HepG2 (cell line): Measurements from ENCODE around the gene ZNF616. TPM values are rescaled to one million over a fixed set of nuclear protein-coding genes. Genes with fewer than 3 reads are reported as not detected.

ENCODE experiments used
- BCL6 ChIP-seq: IDR thresholded peaks from 2 replicates; pipeline ENCODE4 v1.6.1; 2016; ENCODE audit warnings: missing genetic modification reagents, missing compliant biosample characterization
- BORCS8-MEF2B ChIP-seq: sonication (generic); formaldehyde crosslinking; IDR thresholded peaks from 2 replicates; pipeline ENCODE4 v1.8.0; 2022; ENCODE audit warnings: mild to moderate bottlenecking, missing genetic modification reagents
- FOXP1 ChIP-seq, 2 experiments: fragments of 450-650 bp in 1 of 2; IDR thresholded peaks; 2 replicates each; pipeline ENCODE4 v1.6.1; 2017 to 2018; ENCODE audit warnings: antibody characterized with exemption in 1 of 2
- KLF13 ChIP-seq: sonication (generic); formaldehyde crosslinking; IDR thresholded peaks from 2 replicates; pipeline ENCODE4 v1.4.0; 2020; ENCODE audit warnings: mild to moderate bottlenecking, missing genetic modification reagents
- MEF2D ChIP-seq: sonication (generic); formaldehyde crosslinking; IDR thresholded peaks from 2 replicates; pipeline ENCODE4 v1.5.1; 2020; ENCODE audit warnings: mild to moderate bottlenecking, missing genetic modification reagents
- RARG ChIP-seq: sonication (generic); formaldehyde crosslinking; IDR thresholded peaks from 2 replicates; pipeline ENCODE4 v1.4.0; 2020; ENCODE audit warnings: low read depth, mild to moderate bottlenecking, missing genetic modification reagents
- RBFOX2 ChIP-seq: fragments of 200-400 bp; formaldehyde crosslinking; IDR thresholded peaks from 2 replicates; pipeline ENCODE4 v1.6.1; 2017; ENCODE audit warnings: low read depth, mild to moderate bottlenecking, low read length
- SNAPC2 ChIP-seq: sonication (generic); formaldehyde crosslinking; IDR thresholded peaks from 2 replicates; pipeline ENCODE4 v1.8.1; 2022; ENCODE audit warnings: mild to moderate bottlenecking, missing genetic modification reagents
- TOPORS ChIP-seq: sonication (generic); formaldehyde crosslinking; IDR thresholded peaks from 2 replicates; pipeline ENCODE4 v1.8.0; 2023; ENCODE audit warnings: mild to moderate bottlenecking, missing genetic modification reagents
- XRCC5 ChIP-seq: fragments of 200-400 bp; formaldehyde crosslinking; optimal IDR thresholded peaks from 2 replicates; pipeline ENCODE3; 2017; ENCODE audit warnings: mild to moderate bottlenecking, low read length
- ZBTB38 ChIP-seq: sonication (generic); formaldehyde crosslinking; IDR thresholded peaks from 2 replicates; pipeline ENCODE4 v1.5.1; 2020; ENCODE audit warnings: mild to moderate bottlenecking, missing genetic modification reagents
- ZFAT ChIP-seq: sonication (generic); formaldehyde crosslinking; conservative IDR thresholded peaks from 2 replicates; pipeline ENCODE4 v1.8.1; 2023; ENCODE audit warnings: missing genetic modification reagents, inconsistent platforms
- ZNF160 ChIP-seq: sonication (generic); formaldehyde crosslinking; IDR thresholded peaks from 2 replicates; pipeline ENCODE4 v1.8.0; 2022; ENCODE audit warnings: mild to moderate bottlenecking, inconsistent platforms, missing genetic modification reagents
- ZNF329 ChIP-seq: sonication (generic); formaldehyde crosslinking; IDR thresholded peaks from 2 replicates; pipeline ENCODE4 v1.9.0; 2021; ENCODE audit warnings: low read depth, mild to moderate bottlenecking, missing genetic modification reagents
- ZNF557 ChIP-seq: sonication (generic); formaldehyde crosslinking; IDR thresholded peaks from 2 replicates; pipeline ENCODE4 v1.4.0; 2020; ENCODE audit warnings: missing genetic modification reagents
- ZNF737 ChIP-seq: sonication (generic); formaldehyde crosslinking; IDR thresholded peaks from 2 replicates; pipeline ENCODE4 v1.5.0; 2020; ENCODE audit warnings: missing genetic modification reagents, mild to moderate bottlenecking, borderline replicate concordance
- polyA plus RNA-seq, 8 experiments: library from polyadenylated mRNA; depleted of rRNA in 3 of 8; stranded (reverse) in 7 of 8; unstranded in 1 of 8; fragments of >200 nt; fragmentation: Illumina TruSeq in 4 of 8; extraction: Trizol in 4 of 8; gene quantifications; 2 replicates each; pipeline versions ENCODE4 v1.2.1 to v1.2.3, GENCODE V29; 2011 to 2016; ENCODE audit warnings: low read depth in 4 of 8, missing spikeins in 1 of 8, mixed read lengths in 1 of 8; ENCODE audit not compliant: insufficient read depth in 1 of 8
- total RNA-seq, 5 experiments: library from RNA; depleted of rRNA; stranded (reverse); fragments of >200 nt; fragmentation: Illumina TruSeq; extraction: Trizol; gene quantifications; 2 replicates each; pipeline ENCODE4 v1.2.3, GENCODE V29; 2016; ENCODE audit warnings: low read depth in 1 of 5
- TF ChIP-seq, protein P1 (sequence below): sonication (generic); formaldehyde crosslinking; IDR thresholded peaks from 2 replicates; pipeline ENCODE4 v1.4.0; 2020; ENCODE audit warnings: low read depth, mild to moderate bottlenecking, missing genetic modification reagents
- TF ChIP-seq, protein P2 (sequence below), 2 experiments: fragments of 450-650 bp in 1 of 2; sonication (generic) in 1 of 2; formaldehyde crosslinking in 1 of 2; IDR thresholded peaks; 2 replicates each; pipeline versions ENCODE4 v1.6.1 to v1.8.0; 2016 to 2022; ENCODE audit warnings: antibody characterized with exemption in 1 of 2, mild to moderate bottlenecking in 1 of 2, missing genetic modification reagents in 1 of 2

Gene ZNF616
- total and polyA plus RNA-seq, 2 of the 13 experiments (the other 11 are each of a cell fraction or from before 2014, with no cell fraction given) = 2.2 to 10.4 TPM

DNA sequence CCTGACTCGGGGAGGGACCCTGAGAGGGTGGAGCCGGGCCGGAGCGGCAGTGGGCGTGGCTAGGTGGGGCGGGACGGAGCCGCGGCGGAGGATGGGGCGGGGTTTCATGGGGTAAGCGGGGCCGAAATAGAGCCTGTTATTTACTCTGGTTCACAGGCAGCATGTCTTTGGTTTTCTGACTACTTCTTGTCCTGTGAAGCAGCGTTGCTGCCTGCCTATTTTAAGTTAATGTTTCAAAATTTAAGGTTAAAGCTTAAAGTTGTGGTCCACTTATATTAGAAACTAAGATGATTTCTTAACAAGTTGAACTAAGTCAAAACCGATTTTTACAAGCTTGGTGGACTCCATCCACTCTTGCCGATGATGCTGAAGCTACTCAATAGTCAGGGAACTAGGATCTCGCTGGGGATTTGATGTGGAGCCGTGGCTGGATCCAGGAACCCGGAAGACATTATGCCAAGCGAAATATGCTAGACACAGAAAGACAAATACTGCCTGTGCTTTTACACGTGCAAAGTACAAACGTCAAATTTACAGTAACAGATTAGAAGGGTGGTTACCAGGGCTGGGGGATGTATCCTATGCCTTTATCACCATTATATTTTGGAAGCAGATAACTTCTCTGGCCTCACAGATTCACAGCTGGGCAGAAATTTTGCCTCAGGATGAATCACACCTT lies 433 bp upstream of the ZNF616 start (continued):
- no peak for TF ChIP-seq TOPORS (CRISPR knock-in tag)
- no peak for TF ChIP-seq ZBTB38 (CRISPR knock-in tag)
- TF ChIP-seq ZNF737 (CRISPR knock-in tag) = no peak
- TF ChIP-seq ZNF557 (CRISPR knock-in tag) = no peak
- TF ChIP-seq FOXP1 (IDR thresholded peaks at IDR 0.05) = no peak
- TF ChIP-seq FOXP1 (CRISPR knock-in tag; IDR thresholded peaks at IDR 0.05) = 0 out of 2 replicates have a peak, but pooled peaks have one; percentile 1
- TF ChIP-seq SNAPC2 = 0 out of 2 replicates have a peak, but pooled peaks have one; percentile 4
- TF ChIP-seq XRCC5 = no peak
- TF ChIP-seq RBFOX2 = 0 out of 2 replicates have a peak, but pooled peaks have one; percentile 3
- TF ChIP-seq ZNF329 = no peak
- no peak for TF ChIP-seq ZNF160 (CRISPR knock-in tag)
- TF ChIP-seq RARG (CRISPR knock-in tag) = no peak
- TF ChIP-seq BCL6 (CRISPR knock-in tag) = no peak
- no peak for TF ChIP-seq BORCS8-MEF2B
- TF ChIP-seq, protein P1, sequence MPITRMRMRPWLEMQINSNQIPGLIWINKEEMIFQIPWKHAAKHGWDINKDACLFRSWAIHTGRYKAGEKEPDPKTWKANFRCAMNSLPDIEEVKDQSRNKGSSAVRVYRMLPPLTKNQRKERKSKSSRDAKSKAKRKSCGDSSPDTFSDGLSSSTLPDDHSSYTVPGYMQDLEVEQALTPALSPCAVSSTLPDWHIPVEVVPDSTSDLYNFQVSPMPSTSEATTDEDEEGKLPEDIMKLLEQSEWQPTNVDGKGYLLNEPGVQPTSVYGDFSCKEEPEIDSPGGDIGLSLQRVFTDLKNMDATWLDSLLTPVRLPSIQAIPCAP = no peak
- TF ChIP-seq ZFAT (CRISPR knock-in tag) = no peak
- no peak for TF ChIP-seq MEF2D
- no peak for TF ChIP-seq KLF13 (CRISPR knock-in tag)
- TF ChIP-seq, protein P2, sequence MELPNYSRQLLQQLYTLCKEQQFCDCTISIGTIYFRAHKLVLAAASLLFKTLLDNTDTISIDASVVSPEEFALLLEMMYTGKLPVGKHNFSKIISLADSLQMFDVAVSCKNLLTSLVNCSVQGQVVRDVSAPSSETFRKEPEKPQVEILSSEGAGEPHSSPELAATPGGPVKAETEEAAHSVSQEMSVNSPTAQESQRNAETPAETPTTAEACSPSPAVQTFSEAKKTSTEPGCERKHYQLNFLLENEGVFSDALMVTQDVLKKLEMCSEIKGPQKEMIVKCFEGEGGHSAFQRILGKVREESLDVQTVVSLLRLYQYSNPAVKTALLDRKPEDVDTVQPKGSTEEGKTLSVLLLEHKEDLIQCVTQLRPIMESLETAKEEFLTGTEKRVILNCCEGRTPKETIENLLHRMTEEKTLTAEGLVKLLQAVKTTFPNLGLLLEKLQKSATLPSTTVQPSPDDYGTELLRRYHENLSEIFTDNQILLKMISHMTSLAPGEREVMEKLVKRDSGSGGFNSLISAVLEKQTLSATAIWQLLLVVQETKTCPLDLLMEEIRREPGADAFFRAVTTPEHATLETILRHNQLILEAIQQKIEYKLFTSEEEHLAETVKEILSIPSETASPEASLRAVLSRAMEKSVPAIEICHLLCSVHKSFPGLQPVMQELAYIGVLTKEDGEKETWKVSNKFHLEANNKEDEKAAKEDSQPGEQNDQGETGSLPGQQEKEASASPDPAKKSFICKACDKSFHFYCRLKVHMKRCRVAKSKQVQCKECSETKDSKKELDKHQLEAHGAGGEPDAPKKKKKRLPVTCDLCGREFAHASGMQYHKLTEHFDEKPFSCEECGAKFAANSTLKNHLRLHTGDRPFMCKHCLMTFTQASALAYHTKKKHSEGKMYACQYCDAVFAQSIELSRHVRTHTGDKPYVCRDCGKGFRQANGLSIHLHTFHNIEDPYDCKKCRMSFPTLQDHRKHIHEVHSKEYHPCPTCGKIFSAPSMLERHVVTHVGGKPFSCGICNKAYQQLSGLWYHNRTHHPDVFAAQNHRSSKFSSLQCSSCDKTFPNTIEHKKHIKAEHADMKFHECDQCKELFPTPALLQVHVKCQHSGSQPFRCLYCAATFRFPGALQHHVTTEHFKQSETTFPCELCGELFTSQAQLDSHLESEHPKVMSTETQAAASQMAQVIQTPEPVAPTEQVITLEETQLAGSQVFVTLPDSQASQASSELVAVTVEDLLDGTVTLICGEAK (IDR thresholded peaks at IDR 0.05) = no peak
- TF ChIP-seq, protein P2 (CRISPR knock-in tag; IDR thresholded peaks at IDR 0.05) = no peak
